Measurements from ENCODE around the gene METTL2B.

GRCh38 chr7:128450913-128451312 lies 25.6 kb upstream of the METTL2B start:
- TF ChIP-seq POLR2A (IDR thresholded peaks at IDR 0.05; ENCODE audit: control extremely low read depth in 1 of 2, low read depth in 2 of 2, low read length in 2 of 2) (no peak), CTCF (IDR thresholded peaks at IDR 0.05; ENCODE audit: control extremely low read depth in 1 of 3, insufficient read depth in 1 of 3, low read depth in 1 of 3, low read length in 3 of 3) (no peak), NRF1 (IDR thresholded peaks at IDR 0.05; ENCODE audit: low read depth, low read length) (no peak), ASH2L (IDR thresholded peaks at IDR 0.05; ENCODE audit: low read length) (no peak), SRF (IDR thresholded peaks at IDR 0.05; ENCODE audit: low read depth, low read length) (no peak), TBP (IDR thresholded peaks at IDR 0.05; ENCODE audit: low read depth, low read length) (no peak), POLR2AphosphoS5 (IDR thresholded peaks at IDR 0.05; ENCODE audit: low read depth, low read length) (no peak)
